ENCODE data around the gene NOP53.

Gene NOP53

DNA sequence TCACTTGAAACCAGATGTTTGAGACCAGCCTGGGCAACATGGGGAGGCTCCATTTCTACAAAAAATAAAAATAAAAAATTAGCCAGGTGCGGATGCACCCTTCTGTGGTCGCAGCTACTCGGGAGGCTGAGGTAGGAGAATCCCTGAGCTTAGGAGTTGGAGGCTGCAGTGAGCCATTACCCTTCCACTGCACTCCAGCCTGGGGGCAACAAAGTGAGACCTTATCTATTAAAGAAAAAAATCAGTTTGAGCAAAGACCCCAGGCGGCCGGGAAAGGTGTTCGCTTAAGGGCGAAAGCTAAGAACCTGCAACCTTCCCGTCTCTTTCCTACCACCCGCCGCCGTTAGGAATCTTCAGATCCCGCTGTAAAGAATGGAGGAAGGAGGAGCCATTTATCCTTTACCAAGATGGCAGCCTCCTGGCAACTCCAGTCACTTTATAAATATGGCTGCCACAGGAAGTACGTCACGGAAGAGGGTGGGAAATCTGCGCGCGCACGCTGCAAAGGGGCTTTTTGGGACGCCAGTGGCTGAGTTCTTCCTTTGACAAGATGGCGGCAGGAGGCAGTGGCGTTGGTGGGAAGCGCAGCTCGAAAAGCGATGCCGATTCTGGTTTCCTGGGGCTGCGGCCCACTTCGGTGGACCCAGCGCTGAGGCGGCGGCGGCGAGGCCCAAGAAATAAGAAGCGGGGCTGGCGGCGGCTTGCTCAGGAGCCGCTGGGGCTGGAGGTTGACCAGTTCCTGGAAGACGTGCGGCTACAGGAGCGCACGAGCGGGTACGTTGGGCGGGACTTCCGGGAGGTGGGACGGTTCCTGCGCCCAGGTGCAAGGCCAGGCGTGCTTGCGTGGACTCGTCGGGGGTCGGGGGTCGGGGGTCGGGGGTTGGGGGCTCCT lies at the start of gene NOP53:
TSS of gene NOP53 (plus strand) at position 537 of the 892 bp plus-strand sequence. CDS start at position 551, 14 bp downstream.
- H3K36me3 ChIP-seq (ENCODE audit: control insufficient read depth, insufficient read depth, low read length) = no peaks in the 10 kb centered on the region
- peaks cover 25% of the 10 kb centered on the region for H3K4me1 ChIP-seq (ENCODE audit: control insufficient read depth, insufficient read depth, low read length)
- H3K9me3 ChIP-seq (ENCODE audit: control insufficient read depth, low read length) = no peaks in the 10 kb centered on the region
- H3K4me3 ChIP-seq (ENCODE audit: low read length) = peak within 1 kb of the TSS; percentile 31
- no peaks in the 10 kb centered on the region for H3K27me3 ChIP-seq (ENCODE audit: control insufficient read depth, insufficient read depth, low read length)
- H3K9ac ChIP-seq (ENCODE audit: low read length) = peak within 1 kb of the TSS; percentile 83

DNA sequence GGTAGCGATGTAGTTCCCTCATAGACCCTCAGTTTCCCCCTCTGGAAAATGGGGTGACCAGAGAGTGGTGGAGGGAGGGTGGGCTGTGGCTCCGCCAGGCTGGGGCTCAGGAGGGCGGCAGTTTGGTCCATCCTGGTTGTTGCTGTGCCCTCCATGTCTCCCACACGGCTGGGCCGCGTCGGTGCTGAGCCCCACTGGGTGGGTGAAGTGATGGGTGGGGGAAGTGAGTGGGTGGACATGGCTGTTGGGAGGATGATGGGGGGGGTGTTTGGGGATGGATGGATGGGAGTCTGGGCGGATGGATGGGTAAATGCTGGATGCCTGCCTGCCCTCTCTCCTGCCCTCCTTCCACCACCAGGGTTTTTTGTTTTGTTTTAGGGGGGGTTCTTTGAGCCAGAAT lies 48.7 kb upstream of the NOP53 start:
- Histone ChIP-seq H3K36me3 (ENCODE audit: control insufficient read depth, insufficient read depth, low read length) (no peaks in the 10 kb centered on the region), H3K4me1 (ENCODE audit: control insufficient read depth, insufficient read depth, low read length) (no peaks in the 10 kb centered on the region), H3K27me3 (ENCODE audit: control insufficient read depth, insufficient read depth, low read length) (no peaks in the 10 kb centered on the region), H3K4me3 (ENCODE audit: low read length) (no peak overlapping the region), H3K9ac (ENCODE audit: low read length) (no peak overlapping the region), H3K9me3 (ENCODE audit: control insufficient read depth, low read length) (no peaks in the 10 kb centered on the region)

DNA sequence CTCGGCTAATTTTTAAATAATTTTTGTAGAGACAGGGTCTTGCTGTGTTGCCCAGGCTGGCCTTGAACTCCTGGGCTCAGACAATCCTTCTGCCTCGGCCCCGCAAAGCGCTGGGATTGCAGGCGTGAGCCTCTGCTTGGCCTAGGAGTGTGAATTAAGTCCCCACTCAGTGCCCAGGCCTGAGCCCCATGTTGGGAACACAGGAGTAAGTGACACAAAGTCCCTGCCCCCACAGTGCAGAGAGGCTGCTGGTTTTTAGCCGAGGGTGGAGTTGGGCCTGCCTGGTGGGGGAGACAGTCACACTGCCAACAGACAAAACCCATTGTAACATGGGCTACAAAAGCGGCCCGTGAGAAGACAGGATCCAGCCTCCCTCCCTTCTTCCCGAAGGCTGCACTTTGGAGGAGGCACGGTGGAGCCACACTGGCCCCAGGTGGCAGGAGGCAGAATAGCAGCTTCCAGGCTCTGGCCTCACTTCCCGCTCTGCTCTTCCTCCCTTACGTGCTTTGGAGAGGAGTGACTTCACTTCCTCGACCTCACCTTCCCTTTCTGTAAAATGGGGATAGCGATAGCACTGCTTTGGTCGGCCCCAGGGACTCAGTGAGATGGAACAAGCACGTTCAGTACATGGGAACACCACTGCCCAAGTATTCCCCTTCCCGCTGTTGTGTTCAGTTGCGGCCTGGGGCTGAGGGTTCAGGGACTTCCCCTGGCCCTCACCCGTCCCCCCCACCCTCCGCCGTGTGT lies 47.3 kb upstream of the NOP53 start:
- Histone ChIP-seq H3K36me3 (ENCODE audit: control insufficient read depth, insufficient read depth, low read length) (no peaks in the 10 kb centered on the region), H3K9me3 (ENCODE audit: control insufficient read depth, low read length) (no peaks in the 10 kb centered on the region), H3K9ac (ENCODE audit: low read length) (no peak overlapping the region), H3K27me3 (ENCODE audit: control insufficient read depth, insufficient read depth, low read length) (no peaks in the 10 kb centered on the region), H3K4me1 (ENCODE audit: control insufficient read depth, insufficient read depth, low read length) (no peaks in the 10 kb centered on the region), H3K4me3 (ENCODE audit: low read length) (no peak overlapping the region)

- no peaks in the 10 kb centered on the region for H3K4me1 ChIP-seq (ENCODE audit: control insufficient read depth, insufficient read depth, low read length)
- no peaks in the 10 kb centered on the region for H3K27me3 ChIP-seq (ENCODE audit: control insufficient read depth, insufficient read depth, low read length)
- no peak overlapping the region for H3K4me3 ChIP-seq (ENCODE audit: low read length)
- H3K36me3 ChIP-seq (ENCODE audit: control insufficient read depth, insufficient read depth, low read length) = no peaks in the 10 kb centered on the region
- H3K9ac ChIP-seq (ENCODE audit: low read length) = no peak overlapping the region
- no peaks in the 10 kb centered on the region for H3K9me3 ChIP-seq (ENCODE audit: control insufficient read depth, low read length)
These were observed 46.6 kb upstream of the NOP53 start for GRCh38 chr19:47698631-47699359.

DNA sequence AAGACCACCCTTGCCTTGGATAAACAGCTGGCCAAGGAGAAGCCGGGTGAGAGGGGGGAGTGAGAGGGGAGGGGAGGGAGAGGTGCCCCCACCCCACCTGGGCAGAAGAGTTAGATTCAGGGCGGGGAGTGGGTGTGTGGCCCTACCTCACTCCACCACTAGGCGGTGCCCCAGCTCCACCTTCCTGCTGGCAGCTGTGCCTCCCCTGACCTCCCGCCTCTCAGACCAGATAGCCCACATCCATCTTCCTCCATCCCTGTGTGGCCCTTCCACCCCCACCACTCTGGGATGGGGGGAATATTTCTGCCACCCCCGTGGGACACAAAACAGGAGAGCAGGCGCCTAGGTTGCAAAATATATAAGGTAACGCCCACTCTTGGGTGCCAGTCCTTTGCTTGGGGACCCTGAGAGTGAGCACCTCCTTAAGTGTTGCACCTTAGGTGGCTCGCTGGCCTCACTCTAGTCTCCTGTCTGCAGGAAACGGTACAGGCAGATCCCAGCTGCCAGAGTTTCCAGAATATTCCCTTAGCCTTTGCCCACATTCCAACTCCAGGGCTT lies 45.9 kb upstream of the NOP53 start:
- Histone ChIP-seq H3K4me1 (ENCODE audit: control insufficient read depth, insufficient read depth, low read length) (no peaks in the 10 kb centered on the region), H3K27me3 (ENCODE audit: control insufficient read depth, insufficient read depth, low read length) (no peaks in the 10 kb centered on the region), H3K9me3 (ENCODE audit: control insufficient read depth, low read length) (no peaks in the 10 kb centered on the region), H3K4me3 (ENCODE audit: low read length) (no peak overlapping the region), H3K36me3 (ENCODE audit: control insufficient read depth, insufficient read depth, low read length) (no peaks in the 10 kb centered on the region), H3K9ac (ENCODE audit: low read length) (no peak overlapping the region)

GRCh38 chr19:47700934-47701716 lies 44.2 kb upstream of the NOP53 start:
- H3K9me3 ChIP-seq (ENCODE audit: control insufficient read depth, low read length) = no peaks in the 10 kb centered on the region
- H3K36me3 ChIP-seq (ENCODE audit: control insufficient read depth, insufficient read depth, low read length) = no peaks in the 10 kb centered on the region
- no peaks in the 10 kb centered on the region for H3K4me1 ChIP-seq (ENCODE audit: control insufficient read depth, insufficient read depth, low read length)
- H3K9ac ChIP-seq (ENCODE audit: low read length) = no peak overlapping the region
- no peaks in the 10 kb centered on the region for H3K27me3 ChIP-seq (ENCODE audit: control insufficient read depth, insufficient read depth, low read length)
- H3K4me3 ChIP-seq (ENCODE audit: low read length) = no peak overlapping the region

DNA sequence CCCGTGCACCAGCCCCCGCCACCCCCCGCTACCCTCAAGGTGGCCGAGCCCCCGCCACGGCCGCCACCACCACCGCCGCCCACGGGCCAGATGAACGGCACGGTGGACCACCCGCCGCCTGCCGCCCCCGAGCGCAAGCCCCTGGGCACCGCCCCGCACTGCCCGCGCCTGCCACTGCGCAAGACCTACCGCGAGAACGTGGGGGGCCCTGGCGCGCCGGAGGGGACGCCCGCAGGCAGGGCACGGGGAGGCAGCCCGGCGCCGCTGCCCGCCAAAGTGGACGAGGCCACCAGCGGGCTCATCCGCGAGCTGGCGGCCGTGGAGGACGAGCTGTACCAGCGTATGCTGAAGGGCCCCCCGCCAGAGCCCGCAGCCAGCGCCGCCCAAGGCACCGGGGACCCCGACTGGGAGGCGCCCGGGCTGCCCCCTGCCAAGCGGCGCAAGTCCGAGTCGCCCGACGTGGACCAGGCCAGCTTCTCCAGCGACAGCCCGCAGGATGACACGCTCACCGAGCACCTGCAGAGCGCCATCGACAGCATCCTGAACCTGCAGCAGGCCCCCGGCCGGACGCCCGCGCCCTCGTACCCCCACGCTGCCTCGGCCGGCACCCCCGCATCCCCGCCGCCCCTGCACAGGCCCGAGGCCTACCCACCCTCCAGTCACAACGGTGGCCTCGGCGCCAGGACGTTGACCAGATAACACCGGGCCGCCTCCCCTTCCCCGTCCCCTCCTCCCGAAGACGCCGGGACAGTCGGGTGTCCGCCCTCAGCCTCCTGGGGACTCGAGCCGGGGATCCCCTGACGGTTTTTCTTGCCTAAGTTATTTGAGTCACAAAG lies 43.4 kb upstream of the NOP53 start:
- no peaks in the 10 kb centered on the region for H3K4me1 ChIP-seq (ENCODE audit: control insufficient read depth, insufficient read depth, low read length)
- H3K27me3 ChIP-seq (ENCODE audit: control insufficient read depth, insufficient read depth, low read length) = peaks cover 3% of the 10 kb centered on the region
- H3K4me3 ChIP-seq (ENCODE audit: low read length) = no peak overlapping the region
- H3K9me3 ChIP-seq (ENCODE audit: control insufficient read depth, low read length) = no peaks in the 10 kb centered on the region
- no peak overlapping the region for H3K9ac ChIP-seq (ENCODE audit: low read length)
- no peaks in the 10 kb centered on the region for H3K36me3 ChIP-seq (ENCODE audit: control insufficient read depth, insufficient read depth, low read length)

- Histone ChIP-seq H3K4me1 (ENCODE audit: control insufficient read depth, insufficient read depth, low read length) (no peaks in the 10 kb centered on the region), H3K9ac (ENCODE audit: low read length) (no peak overlapping the region), H3K4me3 (ENCODE audit: low read length) (no peak overlapping the region), H3K9me3 (ENCODE audit: control insufficient read depth, low read length) (no peaks in the 10 kb centered on the region), H3K36me3 (ENCODE audit: control insufficient read depth, insufficient read depth, low read length) (no peaks in the 10 kb centered on the region), H3K27me3 (ENCODE audit: control insufficient read depth, insufficient read depth, low read length) (peaks cover 6% of the 10 kb centered on the region)
These were observed 42.7 kb upstream of the NOP53 start for GRCh38 chr19:47702671-47703070.

DNA sequence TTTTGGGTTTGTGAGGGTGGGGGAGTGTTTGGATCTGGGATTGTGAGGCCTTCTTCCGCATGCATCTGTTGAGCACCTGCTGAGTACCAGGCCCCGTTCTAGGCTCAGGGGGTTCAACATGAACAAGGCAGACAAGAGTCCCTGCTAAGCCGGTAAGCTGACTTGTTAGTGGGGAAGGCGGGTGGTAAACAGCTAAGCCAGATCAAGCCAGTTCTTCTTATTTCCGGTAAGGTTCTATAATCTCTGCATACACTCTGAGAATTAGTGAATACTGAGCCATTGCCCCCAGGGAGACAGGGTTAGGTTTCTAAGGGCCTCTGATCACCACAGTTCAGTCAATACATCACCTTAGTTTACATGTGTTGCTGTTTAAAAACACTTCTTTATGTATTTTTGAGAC lies 42.0 kb upstream of the NOP53 start:
- no peaks in the 10 kb centered on the region for H3K36me3 ChIP-seq (ENCODE audit: control insufficient read depth, insufficient read depth, low read length)
- H3K4me3 ChIP-seq (ENCODE audit: low read length) = no peak overlapping the region
- H3K9ac ChIP-seq (ENCODE audit: low read length) = no peak overlapping the region
- H3K9me3 ChIP-seq (ENCODE audit: control insufficient read depth, low read length) = no peaks in the 10 kb centered on the region
- peaks cover 6% of the 10 kb centered on the region for H3K27me3 ChIP-seq (ENCODE audit: control insufficient read depth, insufficient read depth, low read length)
- no peaks in the 10 kb centered on the region for H3K4me1 ChIP-seq (ENCODE audit: control insufficient read depth, insufficient read depth, low read length)

- peaks cover 6% of the 10 kb centered on the region for H3K27me3 ChIP-seq (ENCODE audit: control insufficient read depth, insufficient read depth, low read length)
- no peak overlapping the region for H3K4me3 ChIP-seq (ENCODE audit: low read length)
- no peaks in the 10 kb centered on the region for H3K4me1 ChIP-seq (ENCODE audit: control insufficient read depth, insufficient read depth, low read length)
- H3K9ac ChIP-seq (ENCODE audit: low read length) = no peak overlapping the region
- H3K9me3 ChIP-seq (ENCODE audit: control insufficient read depth, low read length) = no peaks in the 10 kb centered on the region
- no peaks in the 10 kb centered on the region for H3K36me3 ChIP-seq (ENCODE audit: control insufficient read depth, insufficient read depth, low read length)
These were observed 41.3 kb upstream of the NOP53 start for GRCh38 chr19:47704024-47704423.

Data from mucosa of stomach (tissue), 1 donor.